LNCaP clone FGC (cell line): Measurements from ENCODE around the gene MRPL14.

Experiments
- DNase-seq: peaks from one replicate; pipeline ENCODE4 v3.0.0-alpha.2; 2011; ENCODE audit warnings: low read depth
- H3K4me3 ChIP-seq: 2 replicates; pipeline ENCODE4 v1.5.1; 2011; ENCODE audit warnings: mild to moderate bottlenecking, low read depth, low read length, control low read depth
- TF ChIP-seq, protein P1 (sequence below): IDR thresholded peaks from 2 replicates; pipeline ENCODE4 v1.5.1; 2012; ENCODE audit warnings: mild to moderate bottlenecking; ENCODE audit not compliant: control insufficient read depth, insufficient read depth; ENCODE audit errors: extremely low read depth

MRPL14 gene

DNA sequence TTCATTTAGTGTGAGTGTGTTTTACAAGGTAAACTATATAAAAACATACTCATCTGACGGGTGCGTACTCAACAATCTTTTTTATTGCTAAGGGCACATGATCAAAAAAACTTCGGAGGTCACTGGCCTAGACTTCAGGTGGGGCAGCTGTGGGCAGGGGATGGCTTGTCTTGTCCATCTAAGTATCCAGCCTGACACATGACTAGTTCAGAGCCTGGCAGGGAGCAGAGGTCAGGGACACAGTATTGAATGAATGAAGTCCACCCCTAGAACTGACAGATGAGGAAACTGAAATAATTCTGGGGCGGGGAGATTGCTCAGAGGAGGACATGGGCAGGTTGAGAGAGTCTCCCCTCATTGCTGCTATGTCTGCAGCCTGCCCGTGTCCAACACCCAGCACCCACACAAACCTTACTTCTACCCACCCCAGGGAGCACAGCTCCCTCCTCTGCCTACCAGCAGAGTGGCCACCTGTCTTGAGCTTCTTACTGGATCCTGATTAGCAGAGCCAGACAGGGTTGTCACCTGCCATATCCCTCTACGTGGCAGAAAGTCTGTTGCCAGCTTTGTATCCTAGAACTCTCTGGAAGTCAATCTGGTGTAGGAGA lies 48.9 kb downstream of the MRPL14 start:
- TF ChIP-seq, protein P1, sequence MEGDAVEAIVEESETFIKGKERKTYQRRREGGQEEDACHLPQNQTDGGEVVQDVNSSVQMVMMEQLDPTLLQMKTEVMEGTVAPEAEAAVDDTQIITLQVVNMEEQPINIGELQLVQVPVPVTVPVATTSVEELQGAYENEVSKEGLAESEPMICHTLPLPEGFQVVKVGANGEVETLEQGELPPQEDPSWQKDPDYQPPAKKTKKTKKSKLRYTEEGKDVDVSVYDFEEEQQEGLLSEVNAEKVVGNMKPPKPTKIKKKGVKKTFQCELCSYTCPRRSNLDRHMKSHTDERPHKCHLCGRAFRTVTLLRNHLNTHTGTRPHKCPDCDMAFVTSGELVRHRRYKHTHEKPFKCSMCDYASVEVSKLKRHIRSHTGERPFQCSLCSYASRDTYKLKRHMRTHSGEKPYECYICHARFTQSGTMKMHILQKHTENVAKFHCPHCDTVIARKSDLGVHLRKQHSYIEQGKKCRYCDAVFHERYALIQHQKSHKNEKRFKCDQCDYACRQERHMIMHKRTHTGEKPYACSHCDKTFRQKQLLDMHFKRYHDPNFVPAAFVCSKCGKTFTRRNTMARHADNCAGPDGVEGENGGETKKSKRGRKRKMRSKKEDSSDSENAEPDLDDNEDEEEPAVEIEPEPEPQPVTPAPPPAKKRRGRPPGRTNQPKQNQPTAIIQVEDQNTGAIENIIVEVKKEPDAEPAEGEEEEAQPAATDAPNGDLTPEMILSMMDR: no peak
- no peak for DNase-seq
- no peak overlapping the region for H3K4me3 ChIP-seq

DNA sequence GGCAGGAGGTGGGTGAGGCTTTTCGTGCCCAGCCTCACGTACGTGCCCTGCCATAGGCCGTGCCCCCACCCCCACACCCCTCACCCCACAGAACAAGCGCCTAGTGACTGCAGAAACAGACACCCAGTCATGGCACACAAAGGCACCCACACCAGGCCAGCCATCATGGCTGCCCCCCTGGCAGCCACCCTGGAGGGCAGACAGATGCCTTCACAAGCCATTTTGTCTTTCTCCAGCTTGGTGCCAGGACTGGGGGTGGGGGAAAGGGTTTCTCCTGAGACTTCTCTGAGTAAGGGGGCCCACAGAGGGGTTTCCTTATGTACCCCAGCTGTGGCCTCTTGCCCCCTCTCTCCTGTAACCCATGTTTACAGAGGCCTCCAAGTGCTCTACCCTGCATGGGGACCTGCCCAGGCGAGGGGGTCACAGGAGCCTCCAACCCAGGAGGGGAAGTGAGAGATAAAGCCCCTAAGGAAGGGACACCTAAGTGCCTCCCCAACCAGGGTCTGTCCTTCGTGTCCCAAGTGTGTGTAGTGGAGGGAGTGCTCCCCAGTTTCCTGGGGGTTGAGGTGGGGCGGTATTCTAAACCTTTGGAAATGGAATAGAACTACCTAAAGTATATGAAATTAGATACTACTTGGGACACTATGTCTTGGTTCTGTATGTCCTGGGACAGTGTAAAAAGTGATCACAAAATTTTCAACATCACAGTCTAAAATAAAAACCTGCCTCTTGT lies 49.9 kb downstream of the MRPL14 start:
- no peak for DNase-seq
- TF ChIP-seq, protein P1: no peak
- no peak overlapping the region for H3K4me3 ChIP-seq

DNA sequence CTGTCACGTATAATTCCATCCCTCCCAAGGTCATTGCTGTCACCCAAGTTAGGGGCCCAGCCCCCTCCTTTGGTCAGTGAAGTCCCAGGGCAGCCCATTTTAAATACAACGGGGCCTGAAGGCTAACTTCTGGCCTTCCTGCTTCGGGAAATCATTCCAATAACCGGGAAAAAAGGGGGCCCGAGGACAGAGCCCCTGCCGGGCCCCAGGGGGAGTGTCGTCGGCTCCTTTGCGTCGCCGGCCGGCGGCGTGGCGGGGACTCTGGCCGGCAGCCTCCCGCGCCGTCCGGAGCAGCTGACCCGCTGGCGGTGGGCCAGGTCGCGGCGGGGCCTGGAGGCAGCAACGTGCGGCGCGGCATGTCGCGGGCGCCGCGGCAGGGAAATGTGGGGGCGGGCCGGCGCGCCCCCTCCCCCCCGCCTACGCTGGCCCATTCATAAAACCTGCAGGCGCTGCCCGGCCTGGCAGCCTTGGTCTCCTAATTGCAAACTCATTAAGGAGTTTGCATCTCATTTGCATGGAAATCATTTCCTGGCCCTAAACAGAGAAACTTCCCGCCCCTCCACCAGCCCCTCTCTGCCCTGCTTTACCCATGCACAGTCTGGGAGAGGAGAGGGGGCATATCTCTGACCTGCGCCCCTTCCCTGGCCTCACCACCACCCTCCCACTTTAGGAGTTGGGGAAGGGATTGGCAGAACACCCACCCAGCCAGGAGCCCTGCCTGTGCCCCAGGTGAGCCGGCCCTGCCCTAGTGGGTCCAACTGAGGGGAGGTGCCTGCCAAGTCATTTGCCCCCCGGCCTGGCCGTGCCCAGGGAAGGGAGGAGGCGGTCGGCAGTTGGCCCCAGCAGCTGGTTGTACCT lies 50.7 kb downstream of the MRPL14 start:
- TF ChIP-seq, protein P1: no peak
- DNase-seq: no peak
- H3K4me3 ChIP-seq: no peak overlapping the region

DNA sequence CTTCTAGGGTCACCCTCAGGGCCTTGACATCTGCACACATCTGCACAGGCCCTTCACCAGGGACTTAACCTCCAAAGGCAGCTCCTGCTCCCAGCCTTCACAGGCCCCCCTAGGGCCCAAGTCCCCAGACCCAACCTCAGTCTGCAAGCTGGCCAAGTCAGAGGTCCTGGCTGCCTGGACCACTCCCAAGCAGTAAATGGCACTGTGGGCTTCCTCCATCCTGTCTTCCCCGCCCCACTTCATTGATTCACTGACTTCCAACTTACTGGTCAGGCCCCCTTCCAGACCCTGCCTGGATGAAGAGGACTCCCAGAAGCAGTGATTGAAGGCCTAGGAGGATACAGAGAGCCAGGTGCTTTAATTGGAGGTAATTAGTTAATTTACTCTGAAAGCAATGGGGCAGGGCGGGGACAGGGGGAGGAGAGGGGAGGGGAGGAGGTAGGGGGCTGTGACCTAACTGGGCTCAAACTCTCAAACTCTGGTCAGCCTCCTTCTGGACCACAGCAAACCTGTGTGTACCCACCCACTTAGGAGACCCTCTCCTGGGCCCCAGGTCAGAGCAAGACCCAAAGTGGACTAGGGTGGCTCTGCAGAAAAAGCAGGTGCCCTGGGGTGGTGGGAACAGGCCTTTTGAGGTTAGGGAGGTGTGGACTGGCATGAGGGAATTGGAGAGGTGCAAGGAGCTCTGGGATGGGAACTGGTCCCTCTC lies 51.5 kb downstream of the MRPL14 start:
- TF ChIP-seq, protein P1: no peak
- H3K4me3 ChIP-seq: no peak overlapping the region

DNA sequence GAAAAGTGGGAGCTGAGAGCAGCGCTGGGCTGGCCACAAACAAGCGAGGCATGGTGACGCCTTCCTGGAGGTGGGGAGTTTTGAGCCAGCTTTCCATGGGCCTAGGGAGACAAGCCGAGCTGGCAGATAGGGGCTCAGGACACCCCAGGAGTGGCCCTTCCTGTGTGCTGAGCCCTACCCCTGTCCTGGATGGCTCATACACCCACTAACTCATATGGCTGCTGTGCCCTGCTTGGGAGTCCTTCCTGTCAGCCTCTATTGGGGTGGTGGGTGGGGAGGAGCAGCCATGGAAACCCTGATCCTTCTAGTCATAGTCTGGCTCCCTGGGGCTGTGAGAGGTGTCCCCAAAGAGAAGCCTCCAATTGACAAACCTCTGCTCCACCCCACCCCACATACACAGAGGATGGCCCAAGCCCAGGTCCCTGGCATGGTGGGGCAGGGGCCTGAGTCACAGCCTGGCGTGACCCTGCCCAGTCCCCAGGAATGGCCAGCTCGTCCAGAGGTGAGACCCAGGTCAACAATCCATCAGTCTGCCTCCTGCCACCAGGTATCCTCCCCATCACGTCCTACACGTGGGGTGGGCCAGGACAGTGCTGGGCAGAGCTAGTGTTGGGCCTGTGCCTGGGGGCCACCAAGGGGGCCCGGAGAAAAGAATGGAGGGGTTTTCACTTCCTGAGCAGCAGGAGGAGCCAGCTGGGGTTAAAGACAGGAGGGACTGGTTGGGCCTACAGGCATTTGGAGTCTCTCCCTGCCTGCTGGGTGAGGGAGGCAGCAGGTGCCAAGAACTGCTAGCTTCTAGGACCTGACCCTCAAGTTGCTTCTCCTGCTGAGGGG lies 52.2 kb downstream of the MRPL14 start:
- H3K4me3 ChIP-seq: no peak overlapping the region
- no peak for DNase-seq
- TF ChIP-seq, protein P1: no peak

More for the DNA sequence above, 51.5 kb downstream of the MRPL14 start:
- no peak for DNase-seq

DNA sequence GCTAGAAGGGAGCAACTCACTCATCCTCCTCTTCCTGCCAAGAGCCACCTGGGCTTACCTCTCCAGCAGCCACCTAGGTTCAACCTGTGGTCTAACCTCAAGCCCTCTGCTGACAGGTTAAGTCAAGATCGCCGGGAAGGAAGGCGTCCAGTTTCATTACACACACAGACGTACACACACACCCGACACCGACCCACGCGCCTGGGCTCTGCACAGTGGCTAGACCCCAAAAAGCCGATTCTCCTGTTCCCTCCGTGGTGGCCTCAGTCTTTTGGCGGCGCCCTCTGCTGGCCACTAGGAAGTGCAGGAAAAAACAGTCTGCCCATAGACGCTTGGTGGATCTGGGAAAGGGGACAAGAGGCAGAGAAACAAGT lies 52.8 kb downstream of the MRPL14 start:
- no peak for DNase-seq
- TF ChIP-seq, protein P1: peak; percentile 76
- H3K4me3 ChIP-seq: no peak overlapping the region
